ENCODE results near the gene RHOF.

Gene RHOF

DNA sequence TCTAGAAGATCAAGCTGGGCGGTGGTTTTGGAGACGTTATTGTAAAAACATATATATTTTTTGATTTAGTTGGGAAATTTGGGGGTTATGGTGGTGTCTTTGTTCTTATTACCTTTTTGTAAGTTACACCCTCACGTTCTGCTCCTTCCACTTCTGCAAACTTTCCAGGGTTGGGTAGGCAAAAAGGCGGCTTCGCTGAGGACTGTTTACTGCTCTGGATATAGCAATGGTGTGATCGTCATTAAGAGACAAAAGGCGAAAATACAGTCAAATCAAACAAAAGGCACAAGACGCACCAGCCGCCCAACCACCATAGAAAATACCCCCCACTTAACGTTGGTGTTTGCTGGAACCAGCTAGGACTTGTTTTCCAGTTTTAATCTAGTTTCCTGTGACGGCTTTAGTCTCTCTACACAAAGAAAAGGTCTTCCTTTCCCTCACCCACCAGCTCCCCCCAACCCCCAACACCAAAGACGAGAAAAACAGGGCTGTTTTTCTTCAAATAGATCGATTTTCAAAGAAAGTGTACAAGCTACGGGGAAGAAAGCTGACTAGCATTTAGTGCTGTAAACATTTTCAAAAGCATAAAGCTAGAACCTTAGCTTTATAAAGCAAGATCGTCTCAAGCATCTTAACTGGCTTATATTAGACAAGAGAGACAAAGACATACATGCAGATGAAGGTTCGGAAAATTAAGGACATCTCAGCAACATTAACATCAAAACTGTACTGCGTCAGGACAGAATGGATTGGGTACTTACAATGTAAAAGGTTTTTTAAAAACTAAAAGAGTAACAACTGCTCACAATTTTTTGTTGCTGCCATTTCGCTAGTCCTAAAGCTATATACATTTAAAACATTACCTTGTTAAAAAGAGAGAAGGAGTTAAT lies 8.4 kb upstream of the RHOF start:
- Histone ChIP-seq H3K36me3 (ENCODE audit: insufficient read depth, low read depth, low read length) (peaks cover 18% of the 10 kb centered on the region), H3K27me3 (ENCODE audit: insufficient read depth, low read length) (no peaks in the 10 kb centered on the region), H3K4me1 (ENCODE audit: insufficient read depth, low read length) (peaks cover 30% of the 10 kb centered on the region), H3K4me3 (ENCODE audit: low read length) (peak overlapping the region; percentile 79), H3K9ac (ENCODE audit: low read depth, low read length) (peak overlapping the region; percentile 97), H3K9me3 (ENCODE audit: insufficient read depth, low read depth, low read length) (no peaks in the 10 kb centered on the region), H3K27ac (ENCODE audit: low read length) (peak overlapping the region; percentile 99)

DNA sequence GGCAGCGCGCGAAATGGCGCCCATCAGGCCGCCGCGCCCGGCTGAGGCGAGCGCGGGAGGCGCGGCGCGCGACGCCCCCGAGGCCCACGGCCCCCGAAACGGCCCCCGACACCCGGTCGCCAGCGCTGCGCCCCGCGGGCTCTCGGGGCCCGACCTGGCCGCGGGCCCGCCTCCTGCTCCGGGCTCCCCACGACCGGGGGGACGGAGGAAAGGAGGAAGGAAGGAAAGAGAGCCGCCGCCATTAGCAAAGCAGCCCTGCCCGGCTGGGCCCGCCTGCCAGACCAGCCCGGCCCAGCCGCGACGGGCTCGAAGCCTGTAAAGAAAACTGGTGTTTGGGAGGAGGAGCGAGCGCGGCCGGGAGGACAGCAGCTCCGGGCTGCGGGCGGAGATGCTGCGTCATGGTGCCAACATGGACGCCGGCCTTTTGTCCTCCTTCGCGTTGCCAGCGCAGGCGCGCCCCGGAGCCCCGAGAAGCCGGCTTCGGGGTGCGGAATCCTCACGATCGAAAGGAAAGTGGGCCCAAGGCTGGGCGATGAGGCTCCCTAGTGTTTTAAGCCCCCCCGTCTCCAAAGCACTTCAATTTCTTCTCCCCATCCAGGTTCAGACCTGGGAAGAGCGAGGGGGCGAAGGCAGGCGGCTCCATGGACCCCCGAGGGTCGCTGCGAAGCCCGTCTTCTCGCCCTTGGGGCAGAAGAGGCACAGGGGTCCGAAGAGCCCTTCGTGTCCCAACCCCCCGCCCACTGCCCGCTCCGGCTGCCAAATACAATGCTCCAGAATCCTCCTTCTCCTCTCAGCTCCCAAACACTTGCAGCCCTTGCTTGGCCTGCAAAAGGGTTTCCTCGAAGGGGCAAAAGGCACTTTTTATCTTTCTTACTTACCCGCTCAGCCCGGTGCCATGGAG lies 7.5 kb upstream of the RHOF start:
- H3K27ac ChIP-seq (ENCODE audit: low read length), result peak overlapping the region; percentile 99
- H3K27me3 ChIP-seq (ENCODE audit: insufficient read depth, low read length), result no peaks in the 10 kb centered on the region
- H3K4me1 ChIP-seq (ENCODE audit: insufficient read depth, low read length), result peaks cover 25% of the 10 kb centered on the region
- peak overlapping the region; percentile 79 for H3K4me3 ChIP-seq (ENCODE audit: low read length)
- H3K9me3 ChIP-seq (ENCODE audit: insufficient read depth, low read depth, low read length), result no peaks in the 10 kb centered on the region
- peak overlapping the region; percentile 97 for H3K9ac ChIP-seq (ENCODE audit: low read depth, low read length)
- H3K36me3 ChIP-seq (ENCODE audit: insufficient read depth, low read depth, low read length), result peaks cover 24% of the 10 kb centered on the region

DNA sequence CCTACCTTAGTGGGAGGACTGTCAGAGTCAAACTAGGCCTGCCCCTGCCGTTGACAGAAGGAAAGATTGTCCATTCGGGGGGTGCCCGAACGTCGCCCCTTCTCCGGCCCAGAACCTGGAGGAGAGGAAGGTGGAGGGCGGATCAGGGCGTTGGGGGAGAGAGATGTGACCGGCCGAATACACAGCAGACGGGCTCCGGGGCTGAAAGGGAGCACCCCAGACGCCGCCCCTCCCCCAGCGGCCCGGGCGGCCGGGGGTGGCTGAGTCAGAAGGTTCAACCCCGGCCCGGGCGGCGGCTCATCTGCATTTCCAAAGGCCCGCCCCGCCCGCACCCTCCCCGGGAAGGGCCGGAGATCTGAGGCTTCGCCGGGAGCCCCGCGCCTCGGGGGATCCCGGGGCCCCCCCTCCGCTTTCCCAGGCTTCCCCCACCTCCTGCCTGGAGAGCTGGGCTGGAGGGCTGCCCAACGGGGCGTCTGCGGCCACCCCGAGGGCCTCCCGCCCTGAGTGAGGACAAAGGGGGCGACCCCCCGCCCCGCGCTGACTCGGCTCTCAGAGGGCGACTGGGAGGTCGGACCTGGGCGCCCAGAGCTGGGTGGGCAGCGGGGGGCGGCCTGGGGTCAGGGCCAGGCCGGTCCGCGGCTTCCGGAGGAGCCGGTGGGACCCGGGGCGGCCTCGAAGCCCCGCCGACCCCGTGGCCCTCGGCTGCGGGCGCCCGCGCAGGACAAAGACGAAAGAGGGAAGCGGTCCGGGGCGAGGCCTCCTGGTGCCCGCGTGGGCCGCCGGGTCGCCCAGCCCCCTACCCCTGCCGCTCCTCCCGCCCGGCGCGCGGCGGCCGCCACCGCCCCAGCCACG lies 6.6 kb upstream of the RHOF start:
- H3K4me1 ChIP-seq (ENCODE audit: insufficient read depth, low read length), result peaks cover 21% of the 10 kb centered on the region
- peak overlapping the region; percentile 79 for H3K9ac ChIP-seq (ENCODE audit: low read depth, low read length)
- H3K27ac ChIP-seq (ENCODE audit: low read length), result no peak overlapping the region
- H3K27me3 ChIP-seq (ENCODE audit: insufficient read depth, low read length), result no peaks in the 10 kb centered on the region
- H3K4me3 ChIP-seq (ENCODE audit: low read length), result peak overlapping the region; percentile 79
- no peaks in the 10 kb centered on the region for H3K9me3 ChIP-seq (ENCODE audit: insufficient read depth, low read depth, low read length)
- H3K36me3 ChIP-seq (ENCODE audit: insufficient read depth, low read depth, low read length), result peaks cover 30% of the 10 kb centered on the region

DNA sequence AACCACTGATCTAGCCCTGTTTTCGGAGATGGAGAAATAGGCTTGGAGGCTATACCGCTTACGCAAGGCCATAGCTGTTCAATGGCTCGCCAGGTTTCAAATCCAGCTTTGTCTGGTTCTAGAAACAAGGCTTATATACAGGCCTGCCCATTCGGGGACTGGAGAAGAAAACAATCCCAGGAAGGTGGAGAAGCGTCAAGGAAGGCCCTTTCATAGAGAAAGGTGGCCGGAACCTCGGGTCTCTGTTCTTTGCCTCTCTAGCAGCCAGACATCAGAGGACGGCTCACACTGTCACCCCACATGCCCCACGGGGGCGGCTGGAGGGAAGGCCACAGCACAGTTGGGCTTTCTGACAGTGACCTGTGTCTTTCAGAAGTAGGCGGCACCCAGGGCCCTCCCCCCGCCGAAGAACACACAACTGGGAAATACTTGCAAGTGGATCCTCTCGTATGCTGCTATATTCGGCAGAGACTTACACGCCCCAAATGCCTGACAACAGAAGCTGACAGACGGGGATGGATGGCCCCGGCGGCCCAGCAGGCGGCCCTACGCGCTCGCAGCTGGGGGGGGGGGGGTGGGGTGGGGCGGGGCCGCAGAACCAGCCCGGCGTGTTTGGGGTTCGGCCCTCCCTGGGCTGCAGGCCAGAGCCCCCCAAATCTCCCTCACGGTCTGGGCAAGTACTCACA lies 5.8 kb upstream of the RHOF start:
- peaks cover 21% of the 10 kb centered on the region for H3K4me1 ChIP-seq (ENCODE audit: insufficient read depth, low read length)
- peak overlapping the region; percentile 79; the same call in 1 of the 2 replicates for H3K9ac ChIP-seq (ENCODE audit: low read depth, low read length)
- peak overlapping the region; percentile 79 for H3K4me3 ChIP-seq (ENCODE audit: low read length)
- no peaks in the 10 kb centered on the region for H3K9me3 ChIP-seq (ENCODE audit: insufficient read depth, low read depth, low read length)
- H3K36me3 ChIP-seq (ENCODE audit: insufficient read depth, low read depth, low read length), result peaks cover 30% of the 10 kb centered on the region
- no peak overlapping the region for H3K27ac ChIP-seq (ENCODE audit: low read length)
- H3K27me3 ChIP-seq (ENCODE audit: insufficient read depth, low read length), result no peaks in the 10 kb centered on the region

DNA sequence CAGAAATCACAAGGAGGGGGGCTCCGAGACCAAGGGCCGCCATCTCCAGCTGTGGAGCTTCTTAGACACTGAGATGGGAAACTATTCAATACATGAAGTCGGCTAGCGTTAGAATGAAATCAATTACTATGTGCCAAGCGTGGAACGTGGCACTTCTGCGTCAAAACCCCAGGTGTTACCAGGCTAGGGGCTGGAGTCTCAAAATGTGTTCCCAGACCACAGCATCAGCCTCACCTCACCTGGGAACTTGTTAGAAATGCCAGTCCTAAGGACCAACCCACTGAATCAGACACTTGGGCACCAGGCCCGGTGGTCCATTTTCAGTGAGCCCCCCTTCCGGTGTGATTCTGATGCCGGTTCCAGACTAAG lies 5.3 kb upstream of the RHOF start:
- Histone ChIP-seq H3K4me3 (ENCODE audit: low read length) (peak overlapping the region; percentile 57), H3K4me1 (ENCODE audit: insufficient read depth, low read length) (peaks cover 21% of the 10 kb centered on the region), H3K27me3 (ENCODE audit: insufficient read depth, low read length) (no peaks in the 10 kb centered on the region), H3K27ac (ENCODE audit: low read length) (no peak overlapping the region), H3K36me3 (ENCODE audit: insufficient read depth, low read depth, low read length) (peaks cover 30% of the 10 kb centered on the region), H3K9me3 (ENCODE audit: insufficient read depth, low read depth, low read length) (no peaks in the 10 kb centered on the region), H3K9ac (ENCODE audit: low read depth, low read length) (peak overlapping the region; percentile 32; the same call in 1 of the 2 replicates)

DNA sequence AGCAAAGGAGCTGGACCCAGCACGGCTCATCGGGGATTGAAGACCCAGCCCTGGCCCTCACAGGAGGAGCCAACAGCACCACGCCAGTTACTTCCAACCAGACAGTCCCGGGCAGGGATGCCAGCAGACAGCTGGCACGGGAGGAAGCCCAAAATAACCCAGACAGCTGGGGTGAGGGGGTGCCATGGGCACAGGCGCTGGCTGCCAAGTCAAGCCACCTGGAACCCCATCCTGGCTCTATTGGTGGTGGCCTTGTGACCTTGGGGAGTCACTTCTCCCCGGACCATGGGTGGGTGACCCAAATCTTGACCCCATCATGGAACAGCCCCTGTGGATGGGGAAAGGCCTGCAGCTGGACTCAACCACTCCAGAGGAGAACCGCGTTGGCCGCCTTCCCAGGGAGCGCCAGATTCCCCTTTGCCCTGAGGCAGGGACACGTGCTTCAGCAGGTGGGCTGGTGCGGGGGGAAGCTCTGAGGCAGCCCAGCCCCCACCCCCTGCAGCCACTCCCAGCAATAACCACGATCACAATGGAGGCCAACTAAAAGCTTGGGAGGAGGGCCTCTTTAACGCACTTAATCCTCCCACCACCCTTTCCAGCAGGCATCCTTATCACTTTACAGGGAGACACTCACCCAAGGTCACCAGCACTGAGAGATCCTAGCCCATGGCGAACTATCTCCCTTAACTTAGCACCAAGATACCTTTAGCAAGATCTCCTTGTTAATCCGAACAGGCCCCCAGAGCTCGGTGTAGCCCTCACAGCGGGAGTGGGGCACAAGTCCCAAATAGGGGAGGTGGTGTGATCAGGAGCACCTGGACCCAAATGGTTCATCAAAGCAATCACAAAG lies 4.7 kb upstream of the RHOF start:
- Histone ChIP-seq H3K4me1 (ENCODE audit: insufficient read depth, low read length) (peaks cover 21% of the 10 kb centered on the region), H3K4me3 (ENCODE audit: low read length) (peak overlapping the region; percentile 57), H3K27me3 (ENCODE audit: insufficient read depth, low read length) (no peaks in the 10 kb centered on the region), H3K27ac (ENCODE audit: low read length) (no peak overlapping the region), H3K9ac (ENCODE audit: low read depth, low read length) (peak overlapping the region; percentile 32; the same call in 1 of the 2 replicates), H3K9me3 (ENCODE audit: insufficient read depth, low read depth, low read length) (no peaks in the 10 kb centered on the region), H3K36me3 (ENCODE audit: insufficient read depth, low read depth, low read length) (peaks cover 30% of the 10 kb centered on the region)

DNA sequence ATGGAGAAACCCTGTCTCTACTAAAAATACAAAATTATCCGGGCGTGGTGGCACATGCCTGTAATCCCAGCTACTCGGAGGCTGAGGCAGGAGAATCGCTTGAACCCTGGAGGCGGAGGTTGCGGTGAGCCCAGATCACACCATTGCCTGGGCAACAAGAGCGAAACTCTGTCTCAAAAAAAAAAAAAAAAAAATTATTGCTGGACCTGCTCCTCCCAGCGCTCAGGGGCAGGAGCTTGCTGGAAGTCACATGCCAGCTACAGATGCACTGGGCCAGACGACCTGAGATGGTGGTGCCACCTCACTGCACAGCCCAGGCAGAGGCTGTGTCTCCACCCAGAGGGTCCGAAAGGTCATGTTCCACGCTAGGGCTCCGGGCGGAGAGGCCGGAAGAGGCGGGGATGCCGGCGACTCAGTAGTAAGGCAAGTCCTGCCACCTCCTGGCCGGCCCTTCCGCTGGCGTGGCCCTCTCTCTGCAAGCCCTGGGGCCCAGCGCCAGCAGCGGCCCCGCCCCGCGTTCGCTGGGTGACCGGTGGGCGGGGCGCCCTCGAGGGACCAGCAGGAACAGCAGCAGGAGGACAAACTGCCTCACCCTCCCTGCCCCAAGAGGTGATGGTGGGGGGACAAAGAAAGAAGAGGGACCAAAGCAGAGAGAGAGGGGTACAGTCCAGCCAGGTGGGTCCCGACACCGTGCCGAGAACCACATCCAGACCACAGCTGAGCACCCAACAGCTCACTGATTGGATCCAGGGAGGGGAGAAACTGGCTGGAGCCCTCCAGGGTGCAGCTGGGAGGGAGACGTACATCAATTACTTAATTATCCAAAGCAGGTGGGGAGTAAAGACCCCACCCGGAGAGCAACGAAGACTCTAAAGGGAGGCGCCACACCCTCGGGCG lies 3.6 kb upstream of the RHOF start:
- Histone ChIP-seq H3K27ac (ENCODE audit: low read length) (no peak overlapping the region), H3K4me3 (ENCODE audit: low read length) (peak overlapping the region; percentile 51), H3K9me3 (ENCODE audit: insufficient read depth, low read depth, low read length) (no peaks in the 10 kb centered on the region), H3K4me1 (ENCODE audit: insufficient read depth, low read length) (peaks cover 26% of the 10 kb centered on the region), H3K27me3 (ENCODE audit: insufficient read depth, low read length) (no peaks in the 10 kb centered on the region), H3K36me3 (ENCODE audit: insufficient read depth, low read depth, low read length) (peaks cover 30% of the 10 kb centered on the region), H3K9ac (ENCODE audit: low read depth, low read length) (peak overlapping the region; percentile 32; the same call in 1 of the 2 replicates)

DNA sequence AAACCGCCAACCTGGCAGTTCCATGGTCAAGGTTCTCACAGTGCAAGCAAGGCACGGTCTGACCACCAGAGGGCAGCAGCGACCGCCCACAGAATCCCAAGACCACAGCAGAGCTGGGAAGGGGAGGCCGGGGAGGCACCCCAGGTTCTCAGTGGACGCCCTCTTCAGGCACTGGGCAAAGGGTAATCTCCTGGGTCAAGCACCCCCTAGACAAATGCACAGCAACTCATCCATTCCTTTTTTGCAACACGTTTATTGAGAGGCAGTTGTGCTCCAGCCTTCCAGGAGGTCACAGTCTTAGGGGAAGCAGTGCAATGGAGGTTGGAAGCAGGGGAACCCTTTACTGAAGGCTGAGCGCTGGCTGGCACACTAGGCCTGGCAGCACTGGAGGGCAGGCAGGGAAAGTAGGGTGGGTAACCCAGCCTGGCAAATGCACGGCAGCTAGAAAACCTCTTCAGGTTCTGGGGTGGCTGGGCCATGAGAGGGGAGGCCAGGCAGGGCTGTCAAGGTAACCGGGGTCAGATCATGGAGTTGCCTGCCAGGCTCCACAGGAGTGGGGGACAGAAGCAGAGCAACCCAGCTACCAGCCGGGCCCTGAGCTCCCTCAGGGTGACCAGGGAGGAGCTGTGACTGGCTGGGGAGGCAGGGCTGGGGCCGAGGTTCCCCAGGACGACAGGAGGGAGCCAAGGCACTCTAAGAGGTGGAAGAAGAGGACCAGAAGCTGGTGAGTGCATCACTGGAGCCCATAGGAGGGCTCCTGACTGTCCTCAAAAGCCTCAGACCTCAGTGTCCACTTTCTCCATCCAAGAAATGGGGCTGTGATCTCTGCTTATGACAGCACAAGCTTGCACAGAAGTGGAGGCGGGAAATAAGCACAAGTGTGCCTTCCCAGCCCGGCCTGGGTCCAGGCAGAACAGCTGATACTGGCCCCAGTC lies 1.8 kb upstream of the RHOF start:
- Histone ChIP-seq H3K4me3 (ENCODE audit: low read length) (peak overlapping the region; percentile 51; the same call in 1 of the 2 replicates), H3K9me3 (ENCODE audit: insufficient read depth, low read depth, low read length) (no peaks in the 10 kb centered on the region), H3K9ac (ENCODE audit: low read depth, low read length) (peak overlapping the region; percentile 46; the same call in 1 of the 2 replicates), H3K4me1 (ENCODE audit: insufficient read depth, low read length) (peaks cover 26% of the 10 kb centered on the region), H3K36me3 (ENCODE audit: insufficient read depth, low read depth, low read length) (peaks cover 30% of the 10 kb centered on the region), H3K27ac (ENCODE audit: low read length) (no peak overlapping the region), H3K27me3 (ENCODE audit: insufficient read depth, low read length) (no peaks in the 10 kb centered on the region)

DNA sequence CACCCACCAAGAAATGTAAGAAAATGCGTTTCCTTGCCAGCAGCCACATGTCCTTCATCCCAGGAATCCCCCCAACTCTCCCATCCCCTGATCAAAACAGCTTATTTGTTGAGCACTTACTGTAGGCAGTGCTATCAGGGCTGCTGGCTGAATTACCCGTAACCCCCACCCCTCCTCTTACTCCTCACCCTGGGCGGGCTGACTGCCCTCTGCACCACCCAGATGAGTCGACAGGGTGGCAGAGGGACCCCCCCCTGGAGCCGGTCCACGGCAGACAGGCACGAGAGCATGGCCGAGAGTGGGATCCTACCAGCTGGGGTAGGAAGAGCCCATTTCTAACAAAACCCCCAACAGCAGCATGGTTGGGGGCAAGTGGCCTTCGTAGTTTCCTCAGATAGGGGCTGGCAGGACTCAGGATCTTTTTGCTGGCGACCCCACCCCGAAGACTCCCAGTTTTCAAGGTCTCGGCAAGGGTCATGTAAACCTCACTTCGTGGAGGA lies 1.1 kb upstream of the RHOF start:
- H3K9me3 ChIP-seq (ENCODE audit: insufficient read depth, low read depth, low read length), result no peaks in the 10 kb centered on the region
- H3K4me3 ChIP-seq (ENCODE audit: low read length), result peak overlapping the region; percentile 51; the same call in 1 of the 2 replicates
- peak overlapping the region; percentile 46; the same call in 1 of the 2 replicates for H3K9ac ChIP-seq (ENCODE audit: low read depth, low read length)
- peaks cover 30% of the 10 kb centered on the region for H3K36me3 ChIP-seq (ENCODE audit: insufficient read depth, low read depth, low read length)
- peaks cover 26% of the 10 kb centered on the region for H3K4me1 ChIP-seq (ENCODE audit: insufficient read depth, low read length)
- no peak overlapping the region for H3K27ac ChIP-seq (ENCODE audit: low read length)
- H3K27me3 ChIP-seq (ENCODE audit: insufficient read depth, low read length), result no peaks in the 10 kb centered on the region
